GM13977 (cell line): ENCODE data around the gene KIF20A.

ENCODE experiments used
- DNase-seq: peaks from one replicate; pipeline ENCODE4 v3.0.0; 2012; ENCODE audit warnings: low spot score
- in situ Hi-C: fragments of 300-500 bp; cut with MboI; formaldehyde crosslinking; loops from one replicate; pipeline ENCODE4 v1.12.0; 2022; ENCODE audit warnings: low sequenced_read_pairs, low pct_unique_long_range_greater_than_20kb, mixed read lengths, inconsistent platforms; ENCODE audit not compliant: unreplicated experiment
- TF ChIP-seq, protein P1 (sequence below): IDR thresholded peaks from 2 replicates; pipeline ENCODE4 v1.5.1; 2012; ENCODE audit warnings: mild to moderate bottlenecking, control low read depth; ENCODE audit not compliant: insufficient read depth; ENCODE audit errors: extremely low read depth, missing control alignments

Gene KIF20A

DNA sequence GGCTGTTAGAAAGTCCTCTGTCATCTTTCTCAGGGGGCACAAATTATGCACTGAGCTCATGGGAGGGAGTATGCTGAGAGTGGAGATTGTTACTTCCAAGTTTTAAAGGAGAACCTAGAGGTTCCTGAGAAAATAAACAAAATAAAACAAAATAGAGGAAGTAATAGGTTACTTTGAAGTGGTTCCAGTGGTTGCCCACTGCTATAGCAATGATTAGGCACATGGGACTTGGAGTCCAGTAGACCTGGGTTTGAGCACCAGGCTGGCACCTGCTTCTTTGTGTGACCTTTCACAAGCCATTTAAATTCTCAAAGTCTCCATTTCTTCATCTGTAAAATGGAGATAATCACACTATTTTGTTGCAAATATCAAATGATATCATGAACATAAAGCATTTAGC is 48.0 kb downstream of the KIF20A start:
- TF ChIP-seq, protein P1, sequence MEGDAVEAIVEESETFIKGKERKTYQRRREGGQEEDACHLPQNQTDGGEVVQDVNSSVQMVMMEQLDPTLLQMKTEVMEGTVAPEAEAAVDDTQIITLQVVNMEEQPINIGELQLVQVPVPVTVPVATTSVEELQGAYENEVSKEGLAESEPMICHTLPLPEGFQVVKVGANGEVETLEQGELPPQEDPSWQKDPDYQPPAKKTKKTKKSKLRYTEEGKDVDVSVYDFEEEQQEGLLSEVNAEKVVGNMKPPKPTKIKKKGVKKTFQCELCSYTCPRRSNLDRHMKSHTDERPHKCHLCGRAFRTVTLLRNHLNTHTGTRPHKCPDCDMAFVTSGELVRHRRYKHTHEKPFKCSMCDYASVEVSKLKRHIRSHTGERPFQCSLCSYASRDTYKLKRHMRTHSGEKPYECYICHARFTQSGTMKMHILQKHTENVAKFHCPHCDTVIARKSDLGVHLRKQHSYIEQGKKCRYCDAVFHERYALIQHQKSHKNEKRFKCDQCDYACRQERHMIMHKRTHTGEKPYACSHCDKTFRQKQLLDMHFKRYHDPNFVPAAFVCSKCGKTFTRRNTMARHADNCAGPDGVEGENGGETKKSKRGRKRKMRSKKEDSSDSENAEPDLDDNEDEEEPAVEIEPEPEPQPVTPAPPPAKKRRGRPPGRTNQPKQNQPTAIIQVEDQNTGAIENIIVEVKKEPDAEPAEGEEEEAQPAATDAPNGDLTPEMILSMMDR = no peak
- DNase-seq = no peak
- in situ Hi-C loops = no loop called here

DNA sequence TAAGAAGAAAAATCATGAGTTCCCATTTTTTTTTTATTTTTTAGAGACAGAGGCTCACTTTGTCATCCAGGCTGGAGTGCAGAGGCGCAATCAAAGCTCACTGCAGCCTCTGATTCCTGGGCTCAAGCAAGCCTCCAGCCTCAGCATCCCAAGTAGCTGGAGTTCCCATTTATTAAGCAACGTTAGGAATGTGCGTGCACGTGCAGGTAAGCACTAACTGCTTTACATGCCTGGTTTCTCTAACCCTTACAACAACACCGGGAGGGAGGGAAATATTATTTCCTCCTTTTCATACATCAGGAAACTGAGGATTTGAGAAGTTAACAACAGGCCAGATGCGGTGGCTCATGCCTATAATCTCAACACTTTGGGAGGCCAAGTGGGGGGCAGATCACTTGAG is 50.5 kb downstream of the KIF20A start:
- TF ChIP-seq, protein P1 = no peak
- in situ Hi-C loops = no loop called here
- no peak for DNase-seq

DNA sequence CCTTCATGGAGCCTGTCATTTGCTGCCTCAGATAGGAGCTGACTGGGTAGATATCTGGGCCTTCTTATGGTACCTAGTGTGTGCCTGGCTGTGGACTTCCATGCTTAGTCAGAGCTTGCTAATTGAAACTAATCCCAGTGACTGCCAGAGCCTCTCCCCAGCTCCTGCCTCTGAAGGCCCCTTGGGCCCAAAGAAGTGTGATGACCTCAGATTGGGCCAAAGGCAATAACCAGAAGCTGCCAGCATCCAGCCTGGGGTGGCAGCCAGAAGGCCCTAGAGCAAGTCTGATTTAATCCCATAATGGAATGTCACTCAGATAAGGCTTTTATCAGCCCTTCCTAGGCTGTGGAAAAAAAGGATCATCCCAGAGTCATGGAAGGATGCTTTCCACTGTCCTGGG is 51.3 kb downstream of the KIF20A start:
- DNase-seq = no peak
- TF ChIP-seq, protein P1 = no peak

DNA sequence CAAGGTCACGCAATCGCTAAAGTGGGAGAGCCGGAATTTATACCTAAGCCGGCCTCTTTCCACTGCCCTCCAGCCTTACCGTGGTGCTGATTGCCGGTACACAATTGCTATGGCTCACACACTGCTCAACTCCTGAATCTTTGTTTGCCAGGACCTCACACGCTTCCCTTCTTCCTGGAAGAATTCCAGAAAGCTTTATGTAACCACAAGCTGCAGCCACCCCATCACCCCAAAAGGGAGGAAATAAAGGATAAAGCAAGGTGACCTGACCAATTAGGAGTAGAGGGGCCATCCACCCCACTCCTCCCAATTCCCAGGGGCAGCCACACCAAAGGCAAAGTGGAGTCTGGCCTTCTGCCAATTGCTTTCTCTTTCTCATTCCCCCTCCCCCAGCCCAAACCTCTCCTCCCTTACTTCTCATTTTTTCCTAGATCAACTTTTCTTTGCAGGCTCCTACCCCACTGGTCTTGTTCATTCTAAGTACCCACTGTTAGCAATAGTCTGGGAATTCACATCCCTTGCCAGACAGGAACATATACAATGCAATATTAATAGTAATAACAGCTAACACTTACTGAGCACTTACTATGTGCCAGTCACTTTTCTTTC is 52.2 kb downstream of the KIF20A start:
- TF ChIP-seq, protein P1 = no peak
- DNase-seq = no peak
- in situ Hi-C loops = no loop called here

More for the DNA sequence above, 51.3 kb downstream of the KIF20A start:
- in situ Hi-C loops = no loop called here

DNA sequence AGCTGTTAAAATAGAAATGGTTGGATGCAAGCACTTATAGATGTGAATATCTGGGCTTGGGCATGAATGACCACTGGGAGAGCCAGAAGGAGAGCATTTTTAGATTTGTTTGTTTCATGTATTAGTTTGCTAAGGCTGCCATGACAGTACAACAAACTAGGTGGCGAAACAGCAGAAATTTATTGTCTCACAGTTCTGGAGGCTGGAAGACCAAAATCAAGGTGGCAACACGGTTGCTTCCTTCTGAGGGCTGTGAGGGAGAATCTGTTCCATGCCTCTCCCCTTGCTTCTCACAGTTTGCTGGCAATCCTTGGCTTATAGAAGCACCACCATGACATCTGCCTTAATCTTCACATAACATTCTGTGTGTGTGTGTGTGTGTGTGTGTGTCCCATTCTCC is 54.4 kb downstream of the KIF20A start:
- TF ChIP-seq, protein P1 = no peak
- no peak for DNase-seq
- in situ Hi-C loops = no loop called here

DNA sequence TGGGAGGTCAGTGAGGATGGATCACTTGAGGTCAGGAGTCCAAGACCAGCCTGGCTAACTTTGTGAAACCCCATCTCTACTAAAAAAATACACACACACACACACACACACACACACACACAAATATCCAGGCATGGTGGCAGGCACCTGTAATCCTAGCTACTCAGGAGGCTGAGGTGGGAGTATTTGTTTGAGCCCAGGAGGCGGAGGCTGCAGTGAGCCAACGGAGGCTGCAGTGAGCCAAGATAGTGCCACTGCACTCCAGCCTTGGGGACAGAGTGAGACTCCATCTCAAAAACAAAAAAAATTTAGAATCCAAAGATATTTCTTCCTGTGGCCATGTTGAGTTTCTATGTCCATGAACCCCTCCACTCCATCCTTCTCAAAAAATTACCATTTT is 55.7 kb downstream of the KIF20A start:
- DNase-seq = no peak
- TF ChIP-seq, protein P1 = no peak
- in situ Hi-C loops = no loop called here
